ENCODE data around the gene ANKRD49.

DNA sequence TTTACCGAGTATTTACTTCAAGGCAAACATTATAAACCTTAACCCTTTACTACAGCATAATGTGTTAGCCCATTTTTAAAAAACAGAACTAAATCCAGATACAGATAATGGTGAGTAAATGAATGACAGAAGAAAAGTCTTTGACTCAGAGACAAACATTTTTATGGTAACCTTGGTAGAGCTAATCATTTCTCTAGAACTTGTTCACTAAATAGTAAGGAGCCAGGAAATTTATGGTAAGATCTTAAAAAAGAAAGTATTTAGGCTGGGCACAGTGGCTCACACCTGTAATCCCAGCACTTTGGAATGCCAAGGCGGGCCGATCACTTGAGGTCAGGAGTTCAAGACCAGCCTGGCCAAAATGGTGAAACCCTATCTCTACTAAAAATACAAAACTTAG lies 38.4 kb downstream of the ANKRD49 start:
- TF ChIP-seq, protein P1, sequence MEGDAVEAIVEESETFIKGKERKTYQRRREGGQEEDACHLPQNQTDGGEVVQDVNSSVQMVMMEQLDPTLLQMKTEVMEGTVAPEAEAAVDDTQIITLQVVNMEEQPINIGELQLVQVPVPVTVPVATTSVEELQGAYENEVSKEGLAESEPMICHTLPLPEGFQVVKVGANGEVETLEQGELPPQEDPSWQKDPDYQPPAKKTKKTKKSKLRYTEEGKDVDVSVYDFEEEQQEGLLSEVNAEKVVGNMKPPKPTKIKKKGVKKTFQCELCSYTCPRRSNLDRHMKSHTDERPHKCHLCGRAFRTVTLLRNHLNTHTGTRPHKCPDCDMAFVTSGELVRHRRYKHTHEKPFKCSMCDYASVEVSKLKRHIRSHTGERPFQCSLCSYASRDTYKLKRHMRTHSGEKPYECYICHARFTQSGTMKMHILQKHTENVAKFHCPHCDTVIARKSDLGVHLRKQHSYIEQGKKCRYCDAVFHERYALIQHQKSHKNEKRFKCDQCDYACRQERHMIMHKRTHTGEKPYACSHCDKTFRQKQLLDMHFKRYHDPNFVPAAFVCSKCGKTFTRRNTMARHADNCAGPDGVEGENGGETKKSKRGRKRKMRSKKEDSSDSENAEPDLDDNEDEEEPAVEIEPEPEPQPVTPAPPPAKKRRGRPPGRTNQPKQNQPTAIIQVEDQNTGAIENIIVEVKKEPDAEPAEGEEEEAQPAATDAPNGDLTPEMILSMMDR (IDR thresholded peaks at IDR 0.05), result no peak
- TF ChIP-seq ZFX (IDR thresholded peaks at IDR 0.05; ENCODE audit: borderline replicate concordance), result no peak

Data from 22Rv1 (cell line).